ENCODE data around the gene RAB15.

The RAB15 gene

DNA sequence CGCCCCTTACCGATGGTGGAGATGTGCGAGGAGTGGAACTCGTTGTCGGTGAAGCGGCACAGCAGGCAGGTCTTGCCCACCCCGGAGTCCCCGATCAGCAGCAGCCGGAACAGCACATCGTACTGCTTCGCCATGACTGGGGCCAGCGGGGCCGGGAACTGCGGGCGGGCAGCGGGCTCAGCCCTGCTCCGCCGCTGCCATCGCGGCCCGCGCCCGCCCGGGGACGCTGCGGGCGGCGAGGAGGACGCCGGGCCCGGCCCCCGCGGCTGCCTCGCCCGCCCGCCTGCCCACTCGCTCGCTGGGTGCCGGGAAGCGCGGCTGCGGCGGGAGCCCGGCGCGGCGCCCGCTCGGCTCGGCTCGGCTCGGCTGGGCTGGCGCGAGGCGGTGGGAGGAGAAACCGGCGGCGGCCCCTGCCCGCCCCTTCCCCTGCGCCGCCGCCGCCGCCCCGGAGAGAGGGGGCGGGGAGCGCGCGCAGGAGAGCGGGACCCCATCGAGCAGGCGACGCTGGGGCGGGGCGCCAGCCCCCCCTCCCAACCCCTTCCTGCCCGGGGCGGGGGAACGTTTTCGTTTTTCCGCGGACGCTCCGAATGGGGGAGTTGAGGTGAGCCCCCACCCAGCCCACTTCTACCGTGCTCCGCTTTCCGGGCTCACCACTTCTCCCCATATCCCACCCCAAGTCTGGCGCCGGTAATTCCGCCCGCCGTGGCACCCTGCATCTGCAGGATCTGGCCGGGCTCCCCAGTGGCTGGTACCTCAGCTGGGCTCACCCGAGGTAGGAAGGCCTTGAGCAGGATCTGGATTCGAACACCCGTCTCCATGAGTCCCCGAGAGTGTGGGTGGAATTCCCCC is at the start of gene RAB15:
TSS of gene RAB15 (minus strand) at position 394 of the 849 bp plus-strand sequence. CDS start at position 134, 260 bp downstream.
- peak; percentile 80 for DNase-seq

DNA sequence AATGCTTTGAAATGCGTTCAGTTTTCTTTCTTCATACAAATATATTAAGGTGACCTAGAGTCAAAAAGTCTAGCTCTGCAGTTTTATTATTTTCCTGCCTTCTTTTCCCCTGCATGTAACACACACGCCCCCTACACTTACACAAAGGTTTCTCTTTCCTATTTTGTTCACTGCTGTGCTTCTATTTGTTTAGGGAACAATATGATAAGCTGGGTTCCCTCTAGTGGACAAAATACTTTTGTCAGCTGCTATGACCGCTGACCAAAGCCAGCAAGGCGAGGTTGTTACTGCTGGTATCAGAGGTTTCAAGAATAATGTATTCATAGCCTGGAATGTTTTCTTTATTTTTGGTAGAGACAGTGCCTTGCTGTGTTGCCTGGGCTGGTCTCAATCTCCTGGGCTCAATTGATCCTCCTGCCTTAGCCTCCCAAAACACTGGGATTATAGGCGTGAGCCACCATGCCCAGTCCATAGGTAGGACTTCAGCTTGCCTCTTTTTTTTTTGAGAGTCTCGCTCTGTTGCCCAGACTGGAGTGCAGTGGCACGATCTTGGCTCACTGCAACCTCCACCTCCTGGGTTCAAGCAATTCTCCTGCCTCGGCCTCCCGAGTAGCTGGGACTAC is 47.9 kb upstream of the RAB15 start:
- peak; percentile 76 for DNase-seq

DNA sequence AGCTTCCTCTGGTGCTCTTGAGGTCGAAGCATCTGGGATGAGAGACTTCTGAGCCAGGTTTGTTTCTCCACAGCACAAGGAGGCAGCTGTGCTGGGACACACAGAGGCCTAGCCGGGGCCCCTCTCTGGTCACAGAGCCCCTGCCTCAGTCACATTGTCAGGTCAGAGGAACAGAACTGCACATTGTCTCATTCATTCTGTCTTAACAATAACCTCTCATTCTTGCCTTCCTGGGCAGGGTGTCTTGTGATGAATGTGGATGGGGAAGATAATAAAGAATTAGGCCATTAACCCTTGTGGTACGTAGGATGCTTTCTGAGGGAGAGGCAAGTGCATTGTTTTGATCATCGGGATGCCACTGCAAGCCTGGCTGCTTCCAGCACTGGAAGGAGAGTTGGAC is 44.3 kb upstream of the RAB15 start:
- no peak for DNase-seq

GRCh38 chr14:65015391-65015790 is 43.3 kb upstream of the RAB15 start:
- DNase-seq: peak; percentile 12

DNA sequence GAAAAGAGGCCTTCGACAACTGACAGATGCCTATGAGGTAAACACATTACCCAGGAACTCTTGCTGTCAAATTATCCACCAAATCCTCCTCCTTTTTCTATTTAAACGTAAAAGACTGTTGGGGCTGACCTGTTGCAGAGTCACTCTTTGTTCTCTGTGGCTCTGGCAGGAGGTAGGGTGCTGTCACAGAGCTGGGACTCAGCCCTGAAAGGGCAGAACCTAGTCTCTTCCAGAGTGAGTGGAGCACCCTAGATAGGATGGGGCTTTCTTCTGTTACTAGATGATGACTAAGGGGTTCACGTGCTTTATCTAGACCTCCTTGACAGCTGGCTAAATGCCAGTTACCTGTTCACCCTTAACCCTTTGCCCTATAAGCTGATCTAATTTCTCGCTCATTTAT is 40.2 kb upstream of the RAB15 start:
- no peak for DNase-seq

- DNase-seq: no peak
Observed at GRCh38 chr14:65011538-65011937, 39.4 kb upstream of the RAB15 start.

DNA sequence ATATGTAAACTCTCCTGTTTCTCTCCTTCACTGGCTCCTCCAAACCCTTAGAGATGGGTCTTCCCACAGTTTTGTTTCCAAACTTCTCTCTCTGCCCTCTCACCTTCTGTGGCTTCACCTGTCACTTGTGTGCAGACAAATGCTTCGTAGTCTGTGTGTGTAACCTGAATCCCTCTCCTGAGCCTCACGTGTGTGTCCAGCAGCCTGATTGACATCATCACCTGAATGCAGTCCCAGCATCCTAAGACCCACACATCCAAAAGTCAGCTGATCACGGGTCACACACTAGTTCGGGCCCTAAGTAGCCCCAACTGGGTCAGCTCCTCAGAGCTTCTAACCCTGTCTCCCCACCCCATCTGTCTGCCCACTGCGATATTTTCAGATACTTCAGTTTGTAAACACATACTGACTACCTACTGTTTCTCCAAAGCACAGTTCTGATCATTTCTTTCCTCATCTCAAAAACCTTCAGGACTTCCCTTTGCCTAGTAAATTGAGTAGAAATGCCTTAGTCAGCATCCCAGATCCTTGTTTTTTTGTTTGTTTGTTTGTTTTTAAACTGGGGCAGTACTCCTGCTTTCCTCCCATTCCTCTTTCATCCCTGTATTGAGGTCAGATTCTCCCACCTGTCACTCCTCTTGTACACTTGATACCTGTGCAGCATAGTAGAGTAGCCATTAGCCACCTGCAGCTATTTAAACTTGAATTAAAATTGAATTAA is 38.2 kb upstream of the RAB15 start:
- DNase-seq: no peak

DNA sequence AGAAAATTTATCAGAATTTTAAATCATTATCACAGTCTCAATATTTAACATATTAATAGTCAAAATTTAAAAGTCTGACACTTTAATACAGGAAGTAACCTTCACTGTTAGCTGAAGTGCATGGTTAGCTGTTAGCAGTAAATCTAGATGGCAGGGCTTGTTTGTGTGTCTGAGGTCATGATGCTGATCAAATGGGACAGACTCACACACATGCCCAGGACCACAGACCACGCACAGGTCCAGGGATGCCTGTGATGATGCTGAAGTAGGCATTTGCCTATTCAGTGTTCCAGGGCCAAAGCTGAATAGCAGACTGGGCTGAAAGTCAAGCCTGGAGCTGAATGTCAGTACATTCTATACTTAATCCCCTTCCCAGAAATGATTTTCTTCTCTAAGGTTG is 35.1 kb upstream of the RAB15 start:
- no peak for DNase-seq

GRCh38 chr14:65006261-65006721 is 34.2 kb upstream of the RAB15 start:
- DNase-seq: peak; percentile 59

- DNase-seq: no peak
Observed at GRCh38 chr14:65003394-65003793, 31.3 kb upstream of the RAB15 start.

GRCh38 chr14:65002586-65003210 is 30.6 kb upstream of the RAB15 start:
- no peak for DNase-seq

- DNase-seq: no peak
Observed at GRCh38 chr14:65001723-65002122, 29.6 kb upstream of the RAB15 start.

DNA sequence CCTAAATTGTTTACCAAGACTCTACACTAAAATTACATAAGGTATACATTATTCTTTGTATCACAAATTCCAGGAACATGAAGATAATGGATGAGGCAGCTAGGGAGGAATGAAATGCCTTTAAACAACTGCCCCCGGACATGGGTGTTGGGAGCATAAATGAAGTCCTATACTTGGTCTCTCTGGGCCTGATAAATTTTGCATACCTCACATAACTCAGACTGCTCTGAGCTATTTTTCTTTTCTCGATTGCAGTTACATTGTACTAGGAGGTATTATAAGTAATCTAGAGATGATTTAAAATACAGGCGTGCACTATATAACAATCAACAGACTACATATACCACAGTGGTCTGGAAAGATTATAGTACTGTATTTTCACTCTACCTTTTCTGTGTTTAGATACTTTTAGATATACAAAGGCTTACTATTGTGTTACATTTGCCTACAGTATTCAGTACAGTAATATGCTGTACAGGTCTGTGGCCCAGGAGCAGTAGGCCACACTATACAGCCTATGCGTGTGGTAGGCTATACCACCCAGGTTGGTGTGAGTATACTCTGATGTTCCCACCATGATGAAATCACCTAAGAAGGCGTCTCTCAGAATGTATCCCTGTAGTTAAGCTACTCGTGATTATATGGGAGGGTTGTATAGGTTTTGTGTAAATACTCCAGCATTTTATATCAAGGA is 28.9 kb upstream of the RAB15 start:
- DNase-seq: no peak

DNA sequence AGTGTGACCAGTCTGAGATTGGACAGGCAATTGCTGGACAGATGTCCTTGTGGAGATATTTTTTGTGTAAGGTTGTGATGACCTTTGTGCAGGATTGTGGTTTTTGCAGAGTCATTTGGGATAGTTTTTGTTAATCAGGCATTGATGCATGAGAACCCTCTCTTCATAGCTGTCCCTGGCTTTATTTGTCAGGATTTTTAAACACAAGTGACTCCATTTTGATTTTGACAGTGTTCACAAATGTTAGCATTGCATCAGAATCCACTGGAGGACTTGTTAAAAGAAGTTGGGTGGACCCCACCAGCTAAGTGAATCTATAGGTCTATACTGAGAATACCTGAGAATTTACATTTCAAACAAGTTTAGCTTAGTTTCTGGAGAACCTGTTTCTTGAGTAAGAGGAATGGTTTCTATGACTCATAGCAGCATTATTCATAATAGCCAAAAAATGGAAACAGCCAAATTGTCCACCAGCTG is 26.4 kb upstream of the RAB15 start:
- DNase-seq: no peak

DNA sequence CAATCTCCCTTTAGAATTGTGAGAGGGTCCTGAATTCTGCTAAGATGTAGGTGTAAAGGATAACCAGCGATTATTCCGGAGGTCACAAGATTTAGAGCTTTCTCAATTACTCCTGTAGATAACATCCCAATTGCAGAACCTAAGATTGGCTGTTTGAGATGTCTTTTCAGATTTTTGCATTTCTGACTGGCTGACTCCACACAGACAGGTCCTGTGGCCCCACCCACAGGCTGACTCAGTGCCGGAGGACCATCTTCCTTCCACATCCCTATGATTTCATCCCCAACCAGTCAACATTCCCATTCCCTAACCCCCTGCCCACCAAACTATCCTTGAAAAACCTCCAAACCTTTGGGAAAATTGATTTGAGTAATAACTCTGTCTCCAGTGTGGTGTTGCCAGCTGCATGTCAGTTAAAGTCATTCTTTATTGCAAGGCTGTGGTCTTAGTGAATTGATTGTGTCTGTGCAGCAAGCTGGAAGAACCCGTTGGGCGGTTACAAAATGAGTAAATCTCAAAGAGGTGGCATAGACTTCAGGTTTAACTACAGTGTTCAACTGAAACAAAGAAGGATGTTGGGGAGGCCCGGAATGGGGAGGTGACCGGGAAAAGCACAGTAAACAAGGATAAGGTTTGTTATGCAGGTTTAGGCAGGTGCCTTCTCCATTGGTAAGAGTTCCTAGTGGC is 25.1 kb upstream of the RAB15 start:
- no peak for DNase-seq

DNA sequence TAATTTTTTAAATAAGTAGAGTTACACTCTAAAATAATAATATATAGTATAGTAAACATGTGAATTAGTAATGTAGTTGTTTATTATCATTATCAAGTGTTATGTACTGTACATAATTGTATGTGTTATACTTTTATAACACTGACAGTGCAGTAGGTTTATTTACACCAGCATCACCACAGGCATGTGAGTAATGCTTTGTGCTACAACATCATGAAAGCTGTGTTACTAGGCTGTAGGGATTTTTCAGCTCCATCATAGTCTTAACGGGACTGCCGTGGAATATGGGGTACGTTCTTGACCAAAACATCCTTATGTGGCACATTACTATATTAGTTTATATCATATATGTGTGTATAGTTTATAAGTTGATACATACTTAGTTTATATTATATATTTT is 23.2 kb upstream of the RAB15 start:
- DNase-seq: no peak

- no peak for DNase-seq
Observed at GRCh38 chr14:64994540-64994939, 22.4 kb upstream of the RAB15 start.

- DNase-seq: no peak
Observed at GRCh38 chr14:64993266-64993930, 21.3 kb upstream of the RAB15 start.

DNA sequence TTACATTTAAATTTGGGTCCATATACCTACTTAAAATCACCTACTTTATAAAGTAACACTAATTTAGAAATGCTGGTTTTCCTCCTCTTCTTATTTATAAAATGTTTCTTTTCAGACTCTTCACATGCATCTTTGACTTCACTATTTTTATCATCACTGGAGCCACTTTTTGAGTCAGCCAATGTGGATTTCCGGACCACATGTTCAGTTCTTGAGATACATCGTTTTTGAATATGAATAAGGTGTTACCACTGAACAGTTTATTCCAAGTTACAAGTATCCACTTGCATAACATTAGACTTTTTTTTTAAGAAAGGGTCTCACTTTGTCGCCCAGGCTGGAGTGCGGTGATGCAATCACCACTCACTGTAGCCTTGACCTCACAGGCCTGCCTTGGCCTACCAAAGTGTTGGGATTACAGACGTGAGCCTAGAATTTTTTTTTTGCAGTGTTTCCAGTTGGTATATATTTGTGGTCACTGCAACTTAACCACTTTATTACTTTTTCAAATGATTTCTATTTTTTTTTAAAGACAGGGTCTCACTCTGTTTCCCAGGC is 20.3 kb upstream of the RAB15 start:
- DNase-seq: no peak

- DNase-seq: no peak
Observed at GRCh38 chr14:64990939-64991338, 18.8 kb upstream of the RAB15 start.

GRCh38 chr14:64990296-64990695 is 18.2 kb upstream of the RAB15 start:
- DNase-seq: peak; percentile 22
